Dendritic cell treated with granulocyte-macrophage colony-stimulating factor and Interleukin-4, amounts not matched to agents 40 ng/mL and 50 ng/mL, for 4 days (primary cell): ENCODE measurements around the gene TRABD2B.

Source experiments
- H3K27ac Mint-ChIP-seq: one replicate; pipeline ENCODE4 v1.8.0; 2022; ENCODE audit warnings: mild to moderate bottlenecking, mixed read lengths
- H3K27me3 Mint-ChIP-seq: one replicate; pipeline ENCODE4 v1.8.0; 2022; ENCODE audit warnings: mild to moderate bottlenecking, mixed read lengths
- H3K36me3 Mint-ChIP-seq: one replicate; pipeline ENCODE4 v1.8.0; 2022; ENCODE audit warnings: low read depth, mixed read lengths
- H3K4me1 Mint-ChIP-seq: one replicate; pipeline ENCODE4 v1.8.0; 2022; ENCODE audit warnings: low read depth, mixed read lengths
- H3K4me3 Mint-ChIP-seq: one replicate; pipeline ENCODE4 v1.8.0; 2022; ENCODE audit warnings: mild to moderate bottlenecking, moderate library complexity, mixed read lengths
- H3K9me3 Mint-ChIP-seq: one replicate; pipeline ENCODE4 v1.8.0; 2022; ENCODE audit warnings: mixed read lengths
- intact Hi-C: fragments of 100-400 bp; cut with micrococcal nuclease; formaldehyde crosslinking; loops from one replicate; pipeline ENCODE4 v1.15.0; 2022

TRABD2B gene

GRCh38 chr1:47918257-47918867 is 78.8 kb downstream of the TRABD2B start:
- intact Hi-C loops = no loop called here
- peaks cover 9% of the 10 kb centered on the region for H3K27me3 Mint-ChIP-seq
- no peak overlapping the region for H3K27ac Mint-ChIP-seq
- no peaks in the 10 kb centered on the region for H3K4me1 Mint-ChIP-seq
- H3K4me3 Mint-ChIP-seq = no peak overlapping the region
- no peaks in the 10 kb centered on the region for H3K9me3 Mint-ChIP-seq
- H3K36me3 Mint-ChIP-seq = no peaks in the 10 kb centered on the region

- intact Hi-C loops = no loop called here
- no peak overlapping the region for H3K27ac Mint-ChIP-seq
These were observed 79.5 kb downstream of the TRABD2B start for GRCh38 chr1:47917687-47918086.

DNA sequence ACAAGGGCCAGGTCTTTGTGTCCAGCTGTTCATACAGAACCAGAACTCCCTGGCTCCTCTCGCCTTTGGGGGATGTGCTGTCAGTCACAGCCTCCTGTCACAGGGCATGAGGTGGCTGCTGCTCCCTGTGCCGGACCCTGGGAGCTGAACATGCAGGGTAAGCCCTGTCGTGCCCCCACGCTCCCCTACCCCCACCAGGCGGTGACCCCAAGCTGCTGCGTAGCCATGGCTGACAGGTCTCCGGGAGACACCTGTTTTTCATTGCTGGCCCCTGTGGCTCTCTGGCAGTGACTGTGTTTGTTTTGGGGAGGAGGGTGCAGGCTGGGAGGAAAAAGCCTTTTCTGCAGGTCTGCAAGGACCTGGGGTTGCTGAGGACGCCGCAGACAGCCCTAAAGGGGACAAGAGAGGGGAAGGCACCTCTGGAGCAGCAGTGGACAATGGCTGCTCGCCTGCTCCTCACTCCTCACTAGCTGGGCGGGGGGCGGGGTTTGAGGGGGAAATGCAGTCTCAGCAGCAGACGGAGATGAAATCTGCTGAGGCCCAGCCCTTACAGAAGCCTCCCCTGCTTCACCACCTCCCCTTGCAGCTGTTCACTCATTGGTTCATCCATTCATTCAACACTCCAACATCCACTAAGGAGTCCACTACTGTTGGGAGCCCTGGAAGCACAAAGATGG is 81.4 kb downstream of the TRABD2B start:
- intact Hi-C loops = no loop called here
- no peaks in the 10 kb centered on the region for H3K4me1 Mint-ChIP-seq
- no peak overlapping the region for H3K4me3 Mint-ChIP-seq
- no peak overlapping the region for H3K27ac Mint-ChIP-seq
- no peaks in the 10 kb centered on the region for H3K9me3 Mint-ChIP-seq
- H3K36me3 Mint-ChIP-seq = no peaks in the 10 kb centered on the region
- H3K27me3 Mint-ChIP-seq = no peaks in the 10 kb centered on the region

More at GRCh38 chr1:47917687-47918086, 79.5 kb downstream of the TRABD2B start:
- Mint-ChIP-seq H3K27me3 (peaks cover 2% of the 10 kb centered on the region), H3K4me1 (no peaks in the 10 kb centered on the region), H3K4me3 (no peak overlapping the region), H3K9me3 (no peaks in the 10 kb centered on the region), H3K36me3 (no peaks in the 10 kb centered on the region)

DNA sequence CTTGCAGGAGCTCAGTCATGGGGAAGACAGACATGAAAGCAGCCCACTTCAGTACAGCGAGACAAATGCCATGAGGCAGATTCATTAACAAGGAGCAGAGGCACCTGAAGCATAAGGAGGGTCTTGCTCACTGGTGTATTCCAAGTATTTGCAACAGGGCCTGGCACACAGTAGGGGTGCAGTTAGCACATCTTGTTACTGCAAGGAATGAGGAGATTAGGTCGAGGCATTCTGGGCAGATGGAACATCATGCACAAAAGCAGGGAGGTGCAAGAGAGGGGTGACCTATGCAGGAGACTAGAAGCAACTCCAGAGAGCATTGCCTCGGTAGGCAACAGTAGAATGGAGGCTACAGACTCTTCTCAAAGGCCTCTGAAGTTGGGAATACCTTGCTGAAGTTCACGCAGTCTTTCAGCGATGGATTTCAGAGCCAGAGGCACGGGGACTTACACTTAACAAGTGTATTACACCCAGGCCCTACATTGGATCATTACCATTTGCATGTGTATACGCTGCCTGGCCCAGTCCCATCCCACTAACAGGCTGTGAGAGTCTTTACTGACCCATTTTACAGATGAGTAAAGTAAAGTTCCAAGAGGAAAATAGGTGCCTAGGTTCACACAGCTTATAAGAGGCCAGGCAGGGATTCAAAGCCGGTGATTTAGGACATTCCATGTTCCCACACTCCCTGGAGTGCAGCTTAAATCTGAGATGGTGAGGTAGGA is 82.1 kb downstream of the TRABD2B start:
- Mint-ChIP-seq H3K4me1 (no peaks in the 10 kb centered on the region), H3K27ac (no peak overlapping the region), H3K4me3 (no peak overlapping the region), H3K36me3 (no peaks in the 10 kb centered on the region), H3K27me3 (no peaks in the 10 kb centered on the region), H3K9me3 (no peaks in the 10 kb centered on the region)
- intact Hi-C loops = no loop called here

- Mint-ChIP-seq H3K4me1 (no peaks in the 10 kb centered on the region), H3K4me3 (no peak overlapping the region), H3K9me3 (no peaks in the 10 kb centered on the region), H3K27me3 (no peaks in the 10 kb centered on the region), H3K36me3 (no peaks in the 10 kb centered on the region), H3K27ac (no peak overlapping the region)
- intact Hi-C loops = no loop called here
These were observed 82.8 kb downstream of the TRABD2B start for GRCh38 chr1:47914218-47914938.

- Mint-ChIP-seq H3K4me1 (no peaks in the 10 kb centered on the region), H3K27ac (no peak overlapping the region)
- intact Hi-C loops = no loop called here
These were observed 83.9 kb downstream of the TRABD2B start for GRCh38 chr1:47913225-47913823.

GRCh38 chr1:47912756-47913155 is 84.4 kb downstream of the TRABD2B start:
- Mint-ChIP-seq H3K27me3 (peaks cover 2% of the 10 kb centered on the region), H3K4me1 (no peaks in the 10 kb centered on the region), H3K9me3 (no peaks in the 10 kb centered on the region), H3K27ac (no peak overlapping the region), H3K36me3 (no peaks in the 10 kb centered on the region), H3K4me3 (no peak overlapping the region)
- intact Hi-C loops = no loop called here

More at GRCh38 chr1:47913225-47913823, 83.9 kb downstream of the TRABD2B start:
- H3K27me3 Mint-ChIP-seq = peaks cover 2% of the 10 kb centered on the region
- H3K36me3 Mint-ChIP-seq = no peaks in the 10 kb centered on the region
- H3K9me3 Mint-ChIP-seq = no peaks in the 10 kb centered on the region
- no peak overlapping the region for H3K4me3 Mint-ChIP-seq

DNA sequence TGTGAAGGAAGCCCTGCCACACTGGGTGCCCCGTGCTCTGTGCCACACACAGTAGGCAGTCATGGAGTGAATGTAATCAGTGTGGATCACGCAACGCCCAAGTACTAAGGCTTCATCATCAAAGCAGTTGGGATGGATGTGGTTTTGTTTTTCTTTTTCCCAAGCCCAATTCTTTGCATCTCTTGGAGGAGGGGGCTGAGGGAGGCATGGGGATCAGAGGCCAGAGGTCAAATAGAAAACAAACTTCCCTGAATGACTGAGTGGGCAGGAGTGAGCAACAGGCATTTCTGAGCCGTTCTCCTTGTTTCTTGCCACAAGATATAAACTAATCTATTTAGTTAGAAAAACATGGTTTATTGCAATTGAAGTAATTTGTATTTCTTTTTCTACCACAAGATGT is 85.3 kb downstream of the TRABD2B start:
- H3K9me3 Mint-ChIP-seq = no peaks in the 10 kb centered on the region
- intact Hi-C loops = no loop called here

DNA sequence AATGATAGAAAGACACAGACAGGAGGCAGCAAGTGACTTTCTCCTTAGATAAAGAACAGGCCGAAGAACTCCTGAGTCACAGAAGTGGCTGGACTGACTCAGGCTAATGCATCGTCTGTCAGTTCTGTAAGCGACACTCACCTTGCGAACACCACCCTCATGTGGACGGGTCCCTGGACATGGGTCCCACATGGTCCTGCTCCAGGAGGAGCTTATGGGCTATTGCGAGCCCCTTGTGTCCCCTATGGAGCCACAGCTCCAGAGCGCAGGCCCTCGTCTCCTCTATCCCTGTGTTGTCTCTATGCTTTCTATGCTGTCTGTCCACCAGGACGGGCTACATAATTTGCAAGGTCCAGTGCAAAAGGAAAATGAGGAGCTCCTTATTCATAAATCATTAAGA is 85.8 kb downstream of the TRABD2B start:
- Mint-ChIP-seq H3K4me3 (no peak overlapping the region), H3K4me1 (no peaks in the 10 kb centered on the region), H3K27me3 (peaks cover 2% of the 10 kb centered on the region), H3K27ac (no peak overlapping the region), H3K9me3 (no peaks in the 10 kb centered on the region), H3K36me3 (no peaks in the 10 kb centered on the region)
- intact Hi-C loops = no loop called here

More for the DNA sequence above, 85.3 kb downstream of the TRABD2B start:
- Mint-ChIP-seq H3K27ac (no peak overlapping the region), H3K27me3 (peaks cover 2% of the 10 kb centered on the region), H3K36me3 (no peaks in the 10 kb centered on the region), H3K4me3 (no peak overlapping the region), H3K4me1 (no peaks in the 10 kb centered on the region)

DNA sequence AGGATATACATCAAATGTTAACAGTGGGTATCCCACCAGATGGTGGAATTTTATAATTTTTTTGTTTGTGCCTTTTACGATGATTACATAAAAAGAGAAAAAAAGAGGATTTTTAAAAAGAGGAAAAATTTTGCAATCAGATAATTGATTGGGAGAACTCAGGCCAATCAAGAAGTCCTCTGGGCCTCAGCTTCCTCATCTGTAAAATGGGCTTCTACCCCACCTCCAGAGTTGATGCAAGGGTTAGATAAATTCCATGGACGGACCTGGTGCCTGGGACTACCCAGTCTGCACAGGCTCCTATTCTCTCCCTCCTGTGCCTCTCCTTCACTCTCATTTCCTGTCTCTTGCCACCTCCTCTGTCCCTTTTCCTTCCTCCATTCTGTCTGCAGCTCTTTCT is 88.9 kb downstream of the TRABD2B start:
- Mint-ChIP-seq H3K27ac (no peak overlapping the region), H3K27me3 (peaks cover 7% of the 10 kb centered on the region)
- intact Hi-C loops = no loop called here

DNA sequence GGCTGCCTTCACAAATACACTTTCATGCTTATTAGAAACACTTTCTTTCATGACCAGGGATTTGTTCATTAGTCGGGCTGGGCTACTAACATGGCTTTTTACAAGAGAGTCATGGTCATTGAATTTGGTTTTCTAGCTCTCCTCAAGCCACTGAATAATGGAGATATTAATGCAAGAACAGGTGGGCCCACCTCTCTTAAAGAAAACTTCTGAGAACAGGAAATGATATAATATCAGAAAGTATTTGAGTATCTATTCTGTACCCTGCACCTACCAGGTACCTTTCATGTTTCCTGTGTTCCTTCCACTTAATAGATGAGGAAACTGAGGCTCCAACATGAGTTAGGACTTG is 90.0 kb downstream of the TRABD2B start:
- Mint-ChIP-seq H3K4me1 (no peaks in the 10 kb centered on the region), H3K9me3 (no peaks in the 10 kb centered on the region), H3K4me3 (no peak overlapping the region), H3K27ac (no peak overlapping the region), H3K36me3 (no peaks in the 10 kb centered on the region), H3K27me3 (peaks cover 7% of the 10 kb centered on the region)
- intact Hi-C loops = no loop called here

More for the DNA sequence above, 88.9 kb downstream of the TRABD2B start:
- no peaks in the 10 kb centered on the region for H3K36me3 Mint-ChIP-seq
- no peaks in the 10 kb centered on the region for H3K9me3 Mint-ChIP-seq
- H3K4me1 Mint-ChIP-seq = no peaks in the 10 kb centered on the region
- no peak overlapping the region for H3K4me3 Mint-ChIP-seq

DNA sequence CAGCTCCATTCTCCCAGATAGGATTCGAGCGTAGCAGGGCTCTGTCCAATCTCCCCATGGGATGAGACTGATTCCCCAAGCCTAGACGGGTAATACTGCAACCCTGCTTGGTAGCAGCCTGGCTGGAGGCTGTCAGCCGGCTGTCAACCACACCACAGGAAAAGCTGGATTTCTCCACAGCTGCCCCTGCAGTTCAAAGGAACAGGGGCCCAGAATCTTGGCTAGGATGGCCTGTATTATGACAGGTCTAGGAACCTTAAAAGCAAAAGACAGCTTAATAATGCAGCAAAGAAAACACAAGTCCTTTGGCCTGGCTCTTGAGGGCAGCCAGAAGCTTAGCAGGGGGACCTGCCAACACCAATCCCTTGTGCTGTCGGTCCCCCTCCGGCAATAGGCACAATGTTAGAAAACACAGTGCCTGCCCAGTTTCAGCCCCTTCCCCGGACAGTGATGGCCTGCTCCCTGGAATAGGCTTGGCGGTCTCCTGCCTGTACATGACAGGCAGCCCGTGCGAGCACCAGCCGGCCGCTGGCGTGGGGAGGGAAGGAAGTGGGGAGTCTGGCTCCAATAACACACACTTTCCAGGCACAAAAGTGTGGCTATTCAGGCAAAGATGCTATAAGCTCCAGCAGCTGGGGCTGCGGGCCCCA is 90.5 kb downstream of the TRABD2B start:
- Mint-ChIP-seq H3K36me3 (no peaks in the 10 kb centered on the region), H3K27me3 (peaks cover 7% of the 10 kb centered on the region), H3K4me1 (no peaks in the 10 kb centered on the region), H3K4me3 (no peak overlapping the region), H3K27ac (no peak overlapping the region), H3K9me3 (no peaks in the 10 kb centered on the region)
- intact Hi-C loops = no loop called here

- Mint-ChIP-seq H3K27ac (no peak overlapping the region), H3K9me3 (no peaks in the 10 kb centered on the region), H3K36me3 (no peaks in the 10 kb centered on the region), H3K4me3 (no peak overlapping the region), H3K4me1 (no peaks in the 10 kb centered on the region), H3K27me3 (peaks cover 7% of the 10 kb centered on the region)
- intact Hi-C loops = no loop called here
These were observed 91.2 kb downstream of the TRABD2B start for GRCh38 chr1:47906009-47906432.
